K562 (cell line): ENCODE results near the gene GTF2I. TPM values are rescaled to one million over a fixed set of nuclear protein-coding genes. Genes with fewer than 3 reads are reported as not detected.
A peak's percentile ranks its signal among the peaks of the same experiment; 100 is the strongest.

ENCODE experiments used
- AFF1 ChIP-seq, 2 experiments: fragments of 450-650 bp; IDR thresholded peaks; 2 replicates each; pipeline ENCODE4 v1.6.1; 2018; ENCODE audit warnings: mild to moderate bottlenecking in 2 of 2, low read depth in 1 of 2; ENCODE audit not compliant: partially characterized antibody in 2 of 2
- ARID1B ChIP-seq: fragments of 450-650 bp; IDR thresholded peaks from 2 replicates; pipeline ENCODE4 v1.6.1; 2016; ENCODE audit warnings: antibody characterized with exemption, mild to moderate bottlenecking, inconsistent platforms
- KDM2B ChIP-seq: fragments of 250-450 bp; sonication (Bioruptor Pico); IDR thresholded peaks from 2 replicates; pipeline ENCODE4 v1.8.0; 2021; ENCODE audit warnings: mild to moderate bottlenecking, moderate library complexity
- KLF6 ChIP-seq: fragments of 250-450 bp; sonication (Bioruptor Pico); IDR thresholded peaks from 2 replicates; pipeline ENCODE4 v1.4.0; 2020; ENCODE audit warnings: mild to moderate bottlenecking, moderate library complexity, borderline replicate concordance
- NFIX ChIP-seq: fragments of 250-450 bp; sonication (Bioruptor Pico); IDR thresholded peaks from 2 replicates; pipeline ENCODE4 v1.4.0; 2020; ENCODE audit warnings: low read depth, mild to moderate bottlenecking, moderate library complexity
- NR2C2 ChIP-seq, 2 experiments: fragments of 200-800 bp in 1 of 2; sonication (Bioruptor generic) in 1 of 2; sonication (generic) in 1 of 2; formaldehyde crosslinking in 1 of 2; IDR thresholded peaks; 2 replicates each; pipeline versions ENCODE4 v1.6.1 to v1.8.0; 2016 to 2022; ENCODE audit warnings: mild to moderate bottlenecking in 1 of 2, missing compliant biosample characterization in 1 of 2, missing genetic modification characterization in 1 of 2, missing genetic modification reagents in 1 of 2
- POLR2B ChIP-seq: fragments of 450-650 bp; IDR thresholded peaks from 2 replicates; pipeline ENCODE4 v1.6.1; 2018; ENCODE audit warnings: low read depth; ENCODE audit not compliant: partially characterized antibody
- POLR2G ChIP-seq: fragments of 200-400 bp; formaldehyde crosslinking; IDR thresholded peaks from 2 replicates; pipeline ENCODE4 v1.6.1; 2017; ENCODE audit warnings: low read depth, mild to moderate bottlenecking, antibody characterized with exemption, low read length, moderate library complexity
- PRPF4 ChIP-seq: fragments of 200-400 bp; formaldehyde crosslinking; IDR thresholded peaks from one replicate; pipeline ENCODE4 v1.6.1; 2017; ENCODE audit warnings: low read length, low read depth, mild to moderate bottlenecking; ENCODE audit not compliant: insufficient read depth, poor library complexity, severe bottlenecking
- TARDBP ChIP-seq: fragments of 450-650 bp; IDR thresholded peaks from 2 replicates; pipeline ENCODE4 v1.6.1; 2016
- polyA plus RNA-seq, 8 experiments: library from polyadenylated mRNA; depleted of rRNA in 4 of 8; stranded (reverse) in 5 of 8; unstranded in 3 of 8; fragments of >200 nt; fragmentation: Nextera tagmentation in 2 of 8; fragmentation: Illumina TruSeq in 1 of 8; extraction: Ambion mirVana in 2 of 8; extraction: Trizol in 1 of 8; gene quantifications; 2 replicates each; pipeline versions ENCODE4 v1.2.1 to v1.2.3, GENCODE V29; 2011 to 2014; ENCODE audit warnings: inconsistent platforms in 1 of 8, missing spikeins in 1 of 8
- total RNA-seq, 7 experiments: library from RNA; depleted of rRNA in 6 of 7; stranded (reverse); fragments of >200 nt in 6 of 7; fragmentation: Illumina TruSeq in 2 of 7; extraction: Trizol in 2 of 7; gene quantifications; 2 replicates each; pipeline versions ENCODE4 v1.2.1 to v1.2.3, GENCODE V29; 2011 to 2021; ENCODE audit warnings: low replicate concordance in 1 of 7
- TF ChIP-seq, protein P1 (sequence below): fragments of 450-650 bp; formaldehyde crosslinking; IDR thresholded peaks from 2 replicates; pipeline ENCODE4 v1.4.0; 2020; ENCODE audit warnings: mild to moderate bottlenecking
- TF ChIP-seq, protein P2 (sequence below): sonication (generic); formaldehyde crosslinking; IDR thresholded peaks from 2 replicates; pipeline ENCODE4 v1.8.1; 2023; ENCODE audit warnings: missing genetic modification reagents, mild to moderate bottlenecking, borderline replicate concordance
- TF ChIP-seq, protein P3 (sequence below): fragments of 250-450 bp; sonication (Bioruptor Pico); IDR thresholded peaks from 2 replicates; pipeline ENCODE4 v1.9.0; 2021; ENCODE audit warnings: mild to moderate bottlenecking, inconsistent platforms

GTF2I gene
- total and polyA plus RNA-seq, 9 of the 15 experiments (the other 6 are each of a cell fraction or from before 2014, with no cell fraction given): 8.4 to 161 (median 90.0) TPM

DNA sequence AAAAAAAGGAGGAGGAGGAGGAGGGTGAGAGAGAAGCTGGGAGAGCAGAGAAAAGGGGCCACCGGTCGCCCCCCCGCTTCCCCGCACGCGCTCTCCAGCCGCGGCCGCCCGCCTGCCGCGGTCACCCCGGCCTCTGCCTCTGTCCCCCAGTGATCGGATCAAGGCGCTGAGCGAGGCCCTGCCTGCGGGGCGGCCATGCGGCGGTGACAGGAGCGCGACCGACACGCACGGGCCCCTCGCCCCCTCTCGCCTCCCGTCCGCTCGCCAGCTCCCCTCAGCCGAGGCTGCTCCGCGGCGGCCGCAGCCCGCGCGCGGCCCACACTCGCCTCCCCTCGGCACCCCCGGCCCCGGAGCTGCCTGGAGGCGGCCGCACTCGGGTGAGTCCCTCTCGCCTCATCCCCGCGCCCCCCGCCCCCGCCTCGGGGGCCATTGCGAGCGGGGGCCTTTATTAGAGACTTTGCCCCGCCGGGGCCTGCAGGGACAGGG lies at the start of gene GTF2I (continued):
- TF ChIP-seq, protein P1, sequence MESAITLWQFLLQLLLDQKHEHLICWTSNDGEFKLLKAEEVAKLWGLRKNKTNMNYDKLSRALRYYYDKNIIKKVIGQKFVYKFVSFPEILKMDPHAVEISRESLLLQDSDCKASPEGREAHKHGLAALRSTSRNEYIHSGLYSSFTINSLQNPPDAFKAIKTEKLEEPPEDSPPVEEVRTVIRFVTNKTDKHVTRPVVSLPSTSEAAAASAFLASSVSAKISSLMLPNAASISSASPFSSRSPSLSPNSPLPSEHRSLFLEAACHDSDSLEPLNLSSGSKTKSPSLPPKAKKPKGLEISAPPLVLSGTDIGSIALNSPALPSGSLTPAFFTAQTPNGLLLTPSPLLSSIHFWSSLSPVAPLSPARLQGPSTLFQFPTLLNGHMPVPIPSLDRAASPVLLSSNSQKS (CRISPR knock-in tag): no peak
- TF ChIP-seq NR2C2 (CRISPR knock-in tag; IDR thresholded peaks at IDR 0.05): no peak
- peak; percentile 63 for TF ChIP-seq NR2C2 (tag; IDR thresholded peaks at IDR 0.05)
- TF ChIP-seq, protein P2, sequence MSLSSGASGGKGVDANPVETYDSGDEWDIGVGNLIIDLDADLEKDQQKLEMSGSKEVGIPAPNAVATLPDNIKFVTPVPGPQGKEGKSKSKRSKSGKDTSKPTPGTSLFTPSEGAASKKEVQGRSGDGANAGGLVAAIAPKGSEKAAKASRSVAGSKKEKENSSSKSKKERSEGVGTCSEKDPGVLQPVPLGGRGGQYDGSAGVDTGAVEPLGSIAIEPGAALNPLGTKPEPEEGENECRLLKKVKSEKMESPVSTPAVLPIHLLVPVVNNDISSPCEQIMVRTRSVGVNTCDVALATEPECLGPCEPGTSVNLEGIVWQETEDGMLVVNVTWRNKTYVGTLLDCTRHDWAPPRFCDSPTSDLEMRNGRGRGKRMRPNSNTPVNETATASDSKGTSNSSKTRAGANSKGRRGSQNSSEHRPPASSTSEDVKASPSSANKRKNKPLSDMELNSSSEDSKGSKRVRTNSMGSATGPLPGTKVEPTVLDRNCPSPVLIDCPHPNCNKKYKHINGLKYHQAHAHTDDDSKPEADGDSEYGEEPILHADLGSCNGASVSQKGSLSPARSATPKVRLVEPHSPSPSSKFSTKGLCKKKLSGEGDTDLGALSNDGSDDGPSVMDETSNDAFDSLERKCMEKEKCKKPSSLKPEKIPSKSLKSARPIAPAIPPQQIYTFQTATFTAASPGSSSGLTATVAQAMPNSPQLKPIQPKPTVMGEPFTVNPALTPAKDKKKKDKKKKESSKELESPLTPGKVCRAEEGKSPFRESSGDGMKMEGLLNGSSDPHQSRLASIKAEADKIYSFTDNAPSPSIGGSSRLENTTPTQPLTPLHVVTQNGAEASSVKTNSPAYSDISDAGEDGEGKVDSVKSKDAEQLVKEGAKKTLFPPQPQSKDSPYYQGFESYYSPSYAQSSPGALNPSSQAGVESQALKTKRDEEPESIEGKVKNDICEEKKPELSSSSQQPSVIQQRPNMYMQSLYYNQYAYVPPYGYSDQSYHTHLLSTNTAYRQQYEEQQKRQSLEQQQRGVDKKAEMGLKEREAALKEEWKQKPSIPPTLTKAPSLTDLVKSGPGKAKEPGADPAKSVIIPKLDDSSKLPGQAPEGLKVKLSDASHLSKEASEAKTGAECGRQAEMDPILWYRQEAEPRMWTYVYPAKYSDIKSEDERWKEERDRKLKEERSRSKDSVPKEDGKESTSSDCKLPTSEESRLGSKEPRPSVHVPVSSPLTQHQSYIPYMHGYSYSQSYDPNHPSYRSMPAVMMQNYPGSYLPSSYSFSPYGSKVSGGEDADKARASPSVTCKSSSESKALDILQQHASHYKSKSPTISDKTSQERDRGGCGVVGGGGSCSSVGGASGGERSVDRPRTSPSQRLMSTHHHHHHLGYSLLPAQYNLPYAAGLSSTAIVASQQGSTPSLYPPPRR: no peak
- no peak for TF ChIP-seq AFF1 (IDR thresholded peaks at IDR 0.05; ENCODE audit: low read depth in 1 of 2, partially characterized antibody in 2 of 2)
- no peak for TF ChIP-seq TARDBP
- no peak for TF ChIP-seq POLR2B
- TF ChIP-seq, protein P3, sequence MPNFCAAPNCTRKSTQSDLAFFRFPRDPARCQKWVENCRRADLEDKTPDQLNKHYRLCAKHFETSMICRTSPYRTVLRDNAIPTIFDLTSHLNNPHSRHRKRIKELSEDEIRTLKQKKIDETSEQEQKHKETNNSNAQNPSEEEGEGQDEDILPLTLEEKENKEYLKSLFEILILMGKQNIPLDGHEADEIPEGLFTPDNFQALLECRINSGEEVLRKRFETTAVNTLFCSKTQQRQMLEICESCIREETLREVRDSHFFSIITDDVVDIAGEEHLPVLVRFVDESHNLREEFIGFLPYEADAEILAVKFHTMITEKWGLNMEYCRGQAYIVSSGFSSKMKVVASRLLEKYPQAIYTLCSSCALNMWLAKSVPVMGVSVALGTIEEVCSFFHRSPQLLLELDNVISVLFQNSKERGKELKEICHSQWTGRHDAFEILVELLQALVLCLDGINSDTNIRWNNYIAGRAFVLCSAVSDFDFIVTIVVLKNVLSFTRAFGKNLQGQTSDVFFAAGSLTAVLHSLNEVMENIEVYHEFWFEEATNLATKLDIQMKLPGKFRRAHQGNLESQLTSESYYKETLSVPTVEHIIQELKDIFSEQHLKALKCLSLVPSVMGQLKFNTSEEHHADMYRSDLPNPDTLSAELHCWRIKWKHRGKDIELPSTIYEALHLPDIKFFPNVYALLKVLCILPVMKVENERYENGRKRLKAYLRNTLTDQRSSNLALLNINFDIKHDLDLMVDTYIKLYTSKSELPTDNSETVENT: peak; percentile 75
- peak; percentile 84 for TF ChIP-seq POLR2G
- TF ChIP-seq ARID1B: no peak
- no peak for TF ChIP-seq KDM2B (CRISPR knock-in tag)
- TF ChIP-seq NFIX (CRISPR knock-in tag): no peak
- no peak for TF ChIP-seq KLF6 (CRISPR knock-in tag)
- TF ChIP-seq PRPF4: no peak
